HG03280 (cell line): Measurements from ENCODE around the gene NEURL1.
"Not testable (repeated sequence)": the region's sequence is repeated elsewhere in the genome, so short reads cannot be mapped to it uniquely, and the experiment has no call there.

Source experiments
- ATAC-seq: cut with Tn5 transposase; IDR thresholded peaks from one replicate; pipeline ENCODE4 v1.9.1; 2021; ENCODE audit warnings: mild to moderate bottlenecking, moderate library complexity; ENCODE audit not compliant: unreplicated experiment

Gene NEURL1

DNA sequence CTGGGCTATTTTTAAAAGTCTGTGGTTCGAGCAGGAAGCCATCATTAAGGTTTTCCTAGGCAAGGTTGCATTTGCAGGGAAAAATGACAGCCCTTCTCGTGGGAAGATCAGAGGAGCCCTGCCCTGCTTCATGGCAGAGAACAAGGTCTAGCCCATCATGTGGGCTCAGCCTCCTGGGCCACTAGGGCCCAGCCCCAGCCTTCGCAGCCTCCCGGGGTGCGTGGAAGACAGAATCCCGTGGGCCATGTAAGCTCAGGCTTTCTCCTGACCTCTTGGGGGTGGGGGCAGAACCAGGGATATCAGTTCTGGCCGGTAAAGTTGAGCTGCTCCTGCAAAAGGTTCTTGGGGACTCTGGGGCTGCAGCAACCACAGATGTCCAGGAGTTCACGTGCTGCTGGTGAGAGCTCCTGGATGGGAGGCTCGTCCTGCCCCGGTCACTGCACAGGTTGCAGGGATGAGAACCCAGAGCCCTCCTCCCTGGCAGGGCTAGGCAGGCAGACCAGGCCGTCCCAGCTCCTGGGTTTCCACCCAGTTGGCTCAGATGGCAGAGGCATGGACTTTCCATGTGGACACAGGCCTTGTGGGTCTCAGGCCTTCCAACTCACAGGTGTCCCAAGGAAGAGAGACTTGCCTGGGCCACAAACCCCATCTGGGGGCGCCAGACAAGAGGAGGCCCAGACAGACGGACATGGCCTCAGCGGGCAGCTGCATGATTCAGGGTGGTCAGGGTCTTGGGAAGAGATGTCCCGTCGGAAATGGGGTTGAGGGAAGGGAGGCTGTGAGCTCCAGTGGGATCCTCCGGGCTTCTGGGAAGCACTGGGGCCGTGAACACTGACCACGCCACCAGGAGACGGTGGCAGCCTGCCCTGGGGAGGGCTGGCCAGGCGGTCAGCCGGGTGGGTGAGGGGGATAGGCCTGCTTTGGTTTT is 126.2 kb downstream of the NEURL1 start:
- ATAC-seq = no peak

DNA sequence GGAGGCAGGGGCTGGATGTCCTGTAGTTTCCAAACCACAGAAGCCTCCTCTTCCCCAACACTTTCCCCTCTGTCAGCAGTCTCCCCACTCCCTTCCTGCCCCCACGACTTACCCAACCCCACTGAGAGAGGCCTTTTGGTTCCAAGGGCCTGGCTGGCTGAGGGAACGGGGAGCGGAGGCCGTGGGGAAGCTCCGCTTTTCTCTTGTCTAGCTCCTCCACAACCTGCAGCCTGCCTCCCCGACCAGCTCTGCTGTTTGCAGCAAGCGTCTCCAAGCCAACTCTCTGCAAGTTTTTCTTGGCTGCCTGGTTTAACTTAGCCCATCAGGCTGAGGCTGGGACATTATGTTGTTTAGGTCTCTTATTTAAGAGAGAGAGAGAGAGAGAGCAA is 126.8 kb downstream of the NEURL1 start:
- ATAC-seq = no peak

DNA sequence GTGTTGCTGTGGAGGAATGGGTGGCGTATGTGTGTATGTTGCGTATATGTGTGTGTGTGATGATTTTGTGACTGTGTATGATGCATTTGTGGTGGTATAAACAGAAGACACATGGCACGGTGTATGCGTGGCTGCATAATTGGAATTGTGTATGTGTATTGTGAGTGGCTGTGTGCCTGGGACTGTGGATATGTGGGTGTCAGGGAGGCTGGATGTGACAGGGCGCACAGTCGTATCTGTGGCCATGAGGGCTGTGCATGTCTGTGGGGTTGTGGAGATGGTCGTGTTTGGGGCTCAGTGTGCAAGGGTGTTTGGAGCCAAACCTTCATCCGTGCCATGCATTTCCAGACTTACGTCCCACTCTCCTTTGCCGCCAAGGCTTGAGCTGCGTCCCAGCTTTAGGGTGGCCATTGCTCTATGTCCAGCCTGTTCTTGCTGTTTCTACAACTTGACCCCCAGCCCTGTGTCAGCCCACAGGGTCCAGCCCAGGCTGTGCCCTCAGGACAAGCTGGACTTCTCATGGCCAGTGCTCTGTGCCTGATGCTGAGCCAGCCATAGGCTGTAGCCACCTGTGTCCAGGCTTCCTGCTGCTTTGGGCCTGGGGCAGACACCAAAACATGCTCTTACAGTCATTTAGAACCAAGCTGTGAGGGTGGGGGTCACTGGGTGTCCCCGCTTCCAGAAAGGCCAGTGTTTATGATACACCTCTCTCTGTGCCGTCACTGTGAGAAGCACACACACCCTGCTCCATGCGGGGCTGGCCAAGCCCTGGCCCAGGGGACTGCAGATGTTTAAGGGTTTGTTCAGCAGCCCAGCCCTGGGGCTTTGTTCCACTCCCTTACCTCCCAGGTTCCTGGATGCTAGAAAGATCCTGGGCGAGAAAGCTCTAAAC is 127.6 kb downstream of the NEURL1 start:
- no peak for ATAC-seq

DNA sequence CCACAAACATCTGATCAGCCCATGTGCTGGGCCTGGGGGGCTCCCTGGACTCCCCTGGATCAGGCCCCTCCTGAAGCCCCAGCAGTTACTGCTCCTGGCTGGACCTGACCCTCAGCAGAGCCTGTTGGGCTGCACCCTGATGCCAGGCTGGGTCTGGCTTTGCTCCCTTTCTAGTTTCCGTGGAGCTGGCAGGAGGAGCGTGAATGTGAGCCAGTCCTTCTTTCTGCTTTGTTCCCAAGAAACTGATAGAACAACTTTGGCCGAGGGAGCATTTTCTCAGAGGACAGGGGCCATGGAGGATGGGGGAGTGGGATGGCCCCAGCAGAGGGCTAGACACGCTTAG is 128.2 kb downstream of the NEURL1 start:
- ATAC-seq = no peak

DNA sequence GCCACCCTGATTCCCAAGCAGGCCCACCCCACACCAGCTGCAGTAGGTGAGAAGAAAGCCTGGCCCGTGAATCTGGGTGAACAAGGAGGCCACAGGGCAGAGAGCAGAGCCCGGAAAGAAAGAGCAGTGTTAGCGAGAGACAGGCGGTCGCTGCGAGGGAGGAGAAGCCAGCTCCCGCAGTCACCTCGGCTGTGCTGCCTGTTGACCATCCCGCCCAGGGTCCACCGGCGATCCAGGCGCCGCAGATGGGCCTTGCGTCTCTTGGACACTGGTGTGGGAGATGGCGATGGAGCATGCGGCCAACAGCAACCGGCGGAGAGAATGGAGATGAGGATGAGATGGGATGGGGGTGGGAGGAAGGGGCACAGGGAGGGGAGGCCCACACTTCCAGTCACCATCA is 128.8 kb downstream of the NEURL1 start:
- ATAC-seq = no peak

DNA sequence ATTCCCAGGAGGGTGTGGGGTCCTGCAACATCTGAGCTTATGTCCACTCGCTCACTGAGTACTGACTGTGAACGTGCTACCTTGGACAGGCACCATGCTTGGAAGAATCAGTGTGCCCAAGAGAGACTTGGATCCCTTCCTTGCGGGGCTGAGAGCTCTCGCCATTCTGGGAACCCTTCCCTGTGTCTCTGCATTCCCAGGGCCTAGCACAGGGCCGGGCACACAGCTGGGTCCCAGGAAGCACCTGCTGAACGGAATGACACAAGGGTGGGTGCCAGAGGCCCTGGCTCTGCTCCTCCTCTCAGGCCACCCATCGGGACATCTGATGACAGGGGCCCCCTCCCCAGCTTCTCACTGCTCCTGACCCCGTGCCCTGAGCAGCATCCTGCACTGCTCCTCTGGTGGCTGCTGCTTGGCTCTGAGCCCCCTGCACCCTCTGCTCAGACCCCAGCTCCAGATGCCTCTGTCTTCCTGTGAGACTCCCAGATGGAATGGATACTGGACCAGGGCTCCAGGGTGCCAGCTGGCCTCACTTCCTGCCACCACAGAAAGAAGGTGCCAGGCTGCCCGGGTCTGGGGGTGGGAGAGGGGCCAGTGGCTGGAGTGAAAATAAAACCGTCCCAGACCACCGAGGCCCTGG is 129.6 kb downstream of the NEURL1 start:
- ATAC-seq = no peak

DNA sequence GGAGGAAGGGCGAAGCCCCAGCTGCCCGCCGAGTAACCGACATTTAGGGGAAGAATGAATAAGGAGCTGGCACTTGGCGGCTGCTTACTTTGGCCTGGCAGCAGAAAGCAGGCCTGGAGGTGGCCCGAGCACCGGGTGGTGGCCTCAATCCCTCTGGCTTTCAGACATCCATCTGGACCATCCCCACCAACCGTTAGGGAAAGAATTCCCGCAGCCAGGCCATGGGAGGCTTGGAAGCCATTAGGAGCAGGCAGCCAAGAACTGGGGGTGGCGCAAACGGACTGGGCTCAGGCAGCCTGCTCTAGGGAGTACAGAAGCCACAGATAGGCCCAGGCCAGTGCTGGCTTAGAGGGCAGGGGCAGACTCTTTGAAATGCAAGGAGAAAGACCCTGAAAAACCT is 132.7 kb downstream of the NEURL1 start:
- ATAC-seq = no peak

DNA sequence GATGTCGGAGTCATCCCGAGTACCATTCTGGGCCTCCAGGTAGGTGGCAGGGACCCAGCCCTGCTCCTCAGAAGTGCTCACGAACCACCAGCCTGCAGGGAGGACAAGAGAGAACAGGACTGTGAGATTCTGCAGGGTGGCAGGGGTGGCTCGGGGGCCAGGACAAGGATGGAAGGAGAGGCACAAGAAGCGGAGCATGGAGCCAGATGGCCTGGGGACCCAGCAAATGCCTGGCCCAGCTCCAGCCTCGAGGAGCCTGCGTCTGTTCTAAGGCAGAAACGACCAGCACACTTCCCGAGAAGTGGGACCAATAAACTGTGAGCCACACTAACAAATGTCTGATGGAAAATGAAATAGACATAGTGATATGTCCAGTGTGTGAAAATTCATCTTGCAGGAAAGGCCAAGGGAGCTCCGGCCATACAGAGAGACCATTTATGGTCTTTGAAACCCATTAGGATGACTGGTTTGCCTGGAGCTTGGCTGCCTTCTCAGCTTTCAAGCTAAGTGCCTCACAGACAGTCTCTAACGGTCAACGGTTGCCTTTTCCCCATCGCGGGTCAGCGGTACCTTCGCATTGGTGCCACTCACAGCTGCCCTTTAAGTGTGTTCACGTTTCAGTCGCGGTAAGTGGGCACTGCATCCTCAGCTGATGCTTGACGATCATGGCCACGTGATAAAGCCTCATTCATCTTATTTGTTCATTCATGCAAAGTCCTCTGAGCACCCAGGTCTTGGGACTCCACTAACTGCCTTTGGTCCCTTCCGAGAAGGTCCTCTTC is 133.8 kb downstream of the NEURL1 start:
- ATAC-seq = no peak

DNA sequence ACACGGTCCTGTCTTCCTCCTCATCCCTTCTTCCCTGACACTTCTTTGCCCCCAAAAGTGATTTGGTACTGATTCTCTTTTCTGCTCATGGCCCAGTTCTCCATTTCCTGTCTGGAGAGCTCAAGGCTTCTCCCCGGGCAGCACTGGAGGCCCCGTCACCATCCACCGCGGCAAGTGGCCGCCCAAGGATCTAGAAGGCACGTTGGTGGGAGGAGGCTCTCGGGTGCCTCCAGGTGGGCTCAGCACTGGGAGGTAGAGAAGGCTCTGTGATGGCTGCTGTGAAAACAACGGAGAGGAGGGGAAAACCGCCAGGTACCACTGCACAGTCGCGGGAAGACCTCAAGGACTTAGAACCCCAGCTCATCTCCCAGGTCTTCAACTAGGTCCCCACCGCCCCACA is 134.4 kb downstream of the NEURL1 start:
- ATAC-seq = no peak

DNA sequence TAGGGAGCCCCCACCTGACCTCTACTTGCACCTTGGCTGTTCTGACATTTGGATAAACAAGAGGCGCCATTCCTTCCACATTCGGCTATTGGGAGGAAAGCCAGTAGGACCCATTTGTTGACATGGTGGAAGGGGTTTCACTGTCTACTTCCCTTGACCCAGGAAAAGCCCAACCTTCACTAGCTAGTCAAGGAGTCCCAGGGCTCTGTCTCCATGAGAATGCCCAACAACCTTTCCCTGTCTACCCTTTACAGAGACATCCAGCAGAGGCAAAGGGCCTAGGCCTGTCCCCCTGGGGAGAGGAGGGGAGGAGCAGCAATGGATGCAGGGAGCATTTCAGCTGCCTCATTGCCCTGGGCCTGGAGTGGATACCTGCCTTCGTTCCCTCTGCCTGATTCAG is 136.1 kb downstream of the NEURL1 start:
- ATAC-seq = no peak

DNA sequence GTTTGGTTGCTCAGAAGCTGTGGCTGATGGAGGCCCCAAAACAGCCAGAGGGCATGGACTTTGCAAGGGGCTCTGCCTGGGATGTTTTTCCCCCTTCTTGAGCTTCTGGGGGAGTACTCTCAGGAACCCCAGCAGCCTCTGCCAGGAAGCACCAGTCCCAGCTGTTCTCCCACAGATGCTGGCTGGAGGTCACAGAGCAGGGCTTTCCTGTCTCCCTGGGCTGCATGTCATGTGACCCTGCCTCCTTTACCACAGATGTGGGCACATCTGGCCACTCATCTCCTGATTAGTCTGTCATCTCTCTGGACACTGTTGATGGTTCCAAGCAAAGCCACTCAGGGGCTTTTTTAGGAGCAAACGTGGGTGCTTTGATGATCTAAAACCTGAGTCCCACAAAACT is 136.7 kb downstream of the NEURL1 start:
- no peak for ATAC-seq

DNA sequence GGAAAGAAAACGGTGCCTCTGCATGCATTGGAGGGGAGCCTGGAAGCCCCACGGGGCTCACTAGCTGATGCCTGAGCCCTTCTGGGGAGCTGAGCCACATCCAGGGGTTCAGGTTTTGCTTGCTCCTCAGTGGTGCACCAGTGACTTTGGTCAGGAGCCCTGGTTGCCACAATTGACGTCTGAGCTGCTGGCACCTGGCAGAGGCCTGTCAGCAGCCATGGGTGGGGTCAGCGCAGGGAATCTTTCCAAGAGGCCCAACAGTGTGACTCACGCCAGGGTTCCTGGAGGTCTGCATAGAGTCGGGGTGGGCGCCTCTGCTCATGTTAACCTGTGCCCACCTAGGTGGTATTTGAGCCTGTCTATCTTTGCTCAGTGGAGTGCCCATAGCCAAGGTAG is 138.7 kb downstream of the NEURL1 start:
- ATAC-seq = no peak

DNA sequence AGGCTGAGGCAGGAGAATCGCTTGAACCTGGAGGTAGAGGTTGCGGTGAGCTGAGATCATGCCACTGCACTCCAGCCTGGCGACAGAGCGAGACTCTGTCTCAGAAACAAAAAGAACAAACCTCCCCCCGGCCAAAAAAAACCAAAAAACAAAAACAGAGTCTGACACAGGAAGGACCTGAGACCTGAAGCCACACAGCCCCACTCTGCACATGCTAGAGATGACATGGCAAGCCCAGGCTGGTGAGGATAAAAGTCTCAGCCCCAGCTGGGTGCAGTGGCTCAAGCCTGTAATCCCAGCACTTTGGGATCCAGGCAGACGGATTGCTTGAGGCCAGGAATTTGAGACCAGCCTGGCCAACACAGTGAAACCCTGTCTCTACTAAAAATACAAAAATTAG is 139.4 kb downstream of the NEURL1 start:
- ATAC-seq = not testable (repeated sequence)

DNA sequence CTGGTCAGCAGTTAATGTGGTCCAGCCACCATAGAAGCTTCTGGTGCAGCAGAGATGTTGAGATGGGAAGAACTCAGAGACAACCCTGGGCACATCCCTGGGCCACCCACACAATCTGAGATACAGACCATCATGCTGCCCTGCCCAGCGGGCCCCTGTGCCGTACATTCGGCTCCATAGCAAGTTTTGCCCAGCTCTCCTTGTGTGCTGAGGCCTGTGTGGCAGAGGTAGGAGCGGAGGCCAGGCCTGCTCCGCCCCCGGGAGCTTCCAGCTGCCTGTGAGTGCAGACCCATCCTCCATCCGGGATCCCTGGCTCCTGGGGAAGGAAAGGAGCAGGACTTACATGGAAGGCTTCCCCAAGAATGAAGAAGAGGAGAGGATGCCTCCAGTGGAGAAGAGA is 140.3 kb downstream of the NEURL1 start:
- ATAC-seq = no peak

DNA sequence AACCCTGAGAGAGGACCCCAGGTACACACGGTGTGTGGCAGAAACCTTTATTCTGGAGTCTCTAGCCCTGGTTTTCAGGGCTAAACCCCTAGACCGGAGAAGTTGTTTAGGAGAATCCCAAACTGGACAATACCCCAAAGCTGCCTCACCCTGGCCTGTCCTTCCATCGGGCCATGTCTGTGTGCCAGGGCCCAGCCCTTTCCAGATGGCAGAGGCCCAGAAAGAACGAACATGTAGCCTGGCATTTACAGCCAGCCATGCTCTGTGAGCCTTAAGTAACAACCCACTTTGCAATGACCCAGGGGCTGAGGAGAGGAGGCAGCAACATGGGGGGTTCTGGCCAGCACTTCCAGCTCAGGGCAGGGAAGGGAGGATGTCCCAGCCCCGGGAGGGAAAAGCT is 142.1 kb downstream of the NEURL1 start:
- no peak for ATAC-seq

DNA sequence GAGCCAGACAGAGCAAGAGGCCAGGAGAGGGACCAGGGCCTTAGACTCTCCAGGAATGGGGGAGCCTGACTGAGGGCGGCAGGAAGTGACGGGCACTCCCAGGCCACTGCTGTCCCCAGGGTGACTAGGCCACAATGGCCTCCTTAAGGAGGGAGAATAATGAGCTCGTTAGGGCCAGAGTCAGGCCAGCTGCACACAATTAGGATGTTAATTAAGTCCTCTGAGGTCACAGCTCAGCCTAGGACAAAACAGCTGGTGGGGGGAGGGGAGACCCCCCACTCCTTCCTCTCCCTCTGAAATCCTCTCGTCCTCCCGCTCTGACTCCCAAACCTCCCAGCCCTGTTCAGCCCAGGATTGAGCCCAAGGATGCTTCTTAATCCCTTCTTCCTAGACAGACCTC is 143.0 kb downstream of the NEURL1 start:
- ATAC-seq = no peak

DNA sequence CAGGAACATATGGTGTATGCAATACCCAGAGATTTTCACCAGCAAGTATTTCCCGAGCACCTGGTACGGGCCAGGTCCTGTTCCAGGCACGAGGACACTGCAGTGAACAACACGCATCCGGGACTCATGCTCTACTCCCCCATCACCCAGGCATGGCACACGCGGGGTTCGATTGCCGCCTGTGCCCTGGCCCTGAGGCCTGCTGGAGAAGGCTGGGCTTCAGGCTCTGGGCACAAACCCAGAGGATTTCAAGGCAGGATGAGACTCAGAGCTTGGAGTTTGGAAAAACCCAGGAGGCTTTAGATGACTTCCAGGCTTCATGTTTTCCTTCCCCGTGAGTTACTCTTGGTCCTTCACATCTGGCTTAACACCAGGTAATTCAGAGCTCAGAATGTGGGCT is 143.5 kb downstream of the NEURL1 start:
- no peak for ATAC-seq

DNA sequence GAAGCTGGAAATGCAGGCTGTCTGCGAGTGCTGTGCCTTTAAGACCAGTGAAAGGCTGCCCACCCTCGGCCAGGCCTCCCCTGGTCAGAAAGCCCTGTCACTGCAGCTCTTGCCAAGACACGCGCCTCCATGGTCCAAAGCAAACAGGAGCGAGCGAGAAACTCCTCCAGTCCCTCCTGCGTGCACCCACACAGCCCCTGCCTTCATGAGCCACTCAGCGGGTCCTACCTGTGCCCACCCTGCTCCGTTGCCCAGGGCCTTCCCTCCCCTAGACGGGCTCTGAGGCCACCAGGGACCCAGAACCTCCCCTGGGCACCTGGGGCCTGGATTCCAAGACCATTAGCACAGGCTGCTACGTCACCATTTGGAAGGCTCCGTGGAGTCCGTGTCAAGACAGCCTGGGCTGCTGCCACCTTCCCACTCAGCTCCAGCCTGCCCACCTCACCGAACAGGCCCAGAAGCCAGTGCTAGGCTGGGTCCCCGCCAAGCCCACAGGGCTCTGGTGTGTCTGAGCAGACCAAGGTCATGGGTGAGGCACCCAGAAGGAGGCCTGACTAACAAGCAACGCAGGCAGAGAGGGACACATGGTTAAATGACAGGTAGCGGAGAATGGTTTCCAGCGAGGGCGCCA is 144.5 kb downstream of the NEURL1 start:
- ATAC-seq = no peak

DNA sequence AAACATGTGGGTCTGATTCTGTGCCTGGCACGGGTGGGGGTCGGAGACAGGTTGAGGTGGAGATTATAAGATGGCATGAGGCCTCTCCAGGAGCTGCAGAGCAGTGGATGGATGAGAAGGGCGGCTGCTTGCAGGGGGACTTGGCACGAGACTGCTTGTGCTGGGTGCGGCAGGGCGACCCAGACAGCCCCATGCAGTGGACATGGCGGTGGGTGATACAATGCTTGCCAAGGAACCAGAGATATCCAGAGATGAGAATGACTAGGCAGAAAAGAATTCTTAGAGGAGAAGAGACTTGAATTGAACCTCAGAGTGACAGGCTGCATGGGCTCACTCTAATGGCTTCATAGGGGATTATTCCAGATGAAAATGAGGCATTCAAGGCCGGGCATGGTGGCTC is 145.4 kb downstream of the NEURL1 start:
- no peak for ATAC-seq

DNA sequence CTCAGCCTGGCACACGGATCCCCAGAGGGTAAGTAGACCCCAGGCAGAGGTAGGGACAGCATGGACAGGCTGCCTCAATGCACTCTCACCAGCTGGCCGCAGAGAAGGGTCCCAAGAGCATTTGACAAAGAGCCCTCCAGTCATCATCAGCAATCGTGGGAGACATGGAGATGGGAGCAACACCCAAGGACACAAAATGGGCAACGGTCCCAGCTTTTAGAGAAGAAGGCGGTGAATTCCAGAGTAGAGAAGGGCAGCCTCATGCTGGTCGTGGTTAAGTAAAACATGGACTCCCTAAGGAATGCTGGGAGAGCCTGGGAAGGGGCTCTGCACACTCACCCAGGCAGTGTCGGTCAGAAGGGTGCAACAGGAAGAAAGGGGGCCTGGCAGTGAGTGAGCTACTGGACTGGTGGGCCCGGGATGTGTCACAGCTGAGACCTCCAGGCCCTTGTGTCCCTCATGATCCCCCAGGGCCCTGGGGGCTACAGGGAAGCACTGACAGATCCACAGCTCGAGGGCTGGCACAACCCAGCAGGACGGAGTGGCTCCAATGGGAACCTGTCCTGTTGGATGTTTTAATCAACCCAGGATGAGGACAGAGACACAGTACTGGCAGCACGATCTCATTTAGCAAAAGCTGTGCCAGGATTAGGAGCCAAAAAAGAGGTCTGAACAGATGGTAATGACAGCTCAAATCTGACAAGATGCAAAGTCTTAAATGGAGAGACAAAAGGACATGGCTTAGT is 147.1 kb downstream of the NEURL1 start:
- ATAC-seq = no peak
